ENCODE results near the gene ADM. TPM values are rescaled to one million over a fixed set of nuclear protein-coding genes. Genes with fewer than 3 reads are reported as not detected.

The ADM gene
- total and polyA plus RNA-seq, 2 experiments from 2014 or later: 74.1 to 90.3 TPM

GRCh38 chr11:10305262-10305963, 540 bp downstream of the ADM start:
- H3K79me2 ChIP-seq: peaks cover 5% of the 10 kb centered on the region
- peak; percentile 78 for DNase-seq (ENCODE audit: low spot score)
- H3K4me3 ChIP-seq: peak overlapping the region; percentile 70
- H3K9me3 ChIP-seq (ENCODE audit: low read depth): no peaks in the 10 kb centered on the region
- H4K20me1 ChIP-seq (ENCODE audit: insufficient read depth, poor library complexity, severe bottlenecking): peaks cover 2% of the 10 kb centered on the region
- H3K9me2 ChIP-seq (replicated peaks; ENCODE audit: insufficient read depth): no peaks in the 10 kb centered on the region
- H3K27me3 ChIP-seq: peaks cover 3% of the 10 kb centered on the region
- no peak for TF ChIP-seq CTCF (IDR thresholded peaks at IDR 0.05; ENCODE audit: poor library complexity)
- no peak for TF ChIP-seq EZH2phosphoT487 (IDR thresholded peaks at IDR 0.05; ENCODE audit: low read depth, severe bottlenecking, unreplicated experiment)
- TF ChIP-seq EZH2 (IDR thresholded peaks at IDR 0.05; ENCODE audit: borderline replicate concordance): no peak
- H2AFZ ChIP-seq: peak overlapping the region; percentile 71
- H3K36me3 ChIP-seq (replicated peaks; ENCODE audit: insufficient read depth, low read depth): no peaks in the 10 kb centered on the region
- WGBS (ENCODE audit: low lambda C conversion rate, missing lambda C conversion rate): 2% methylated on average over 48 of the region's 51 CpGs
- H3K27ac ChIP-seq: peak overlapping the region; percentile 95
- H3K4me2 ChIP-seq: peak overlapping the region; percentile 89
- H3K4me1 ChIP-seq (ENCODE audit: insufficient read depth): peaks cover 20% of the 10 kb centered on the region

GRCh38 chr11:10305964-10306918, 1.4 kb downstream of the ADM start:
- WGBS (ENCODE audit: low lambda C conversion rate, missing lambda C conversion rate): 1% methylated on average over 65 of the region's 65 CpGs
- H3K27ac ChIP-seq: peak overlapping the region; percentile 95
- peaks cover 2% of the 10 kb centered on the region for H4K20me1 ChIP-seq (ENCODE audit: insufficient read depth, poor library complexity, severe bottlenecking)
- no peaks in the 10 kb centered on the region for H3K36me3 ChIP-seq (replicated peaks; ENCODE audit: insufficient read depth, low read depth)
- H3K4me2 ChIP-seq: peak overlapping the region; percentile 89
- peak overlapping the region; percentile 70 for H3K4me3 ChIP-seq
- H3K79me2 ChIP-seq: peaks cover 5% of the 10 kb centered on the region
- peaks cover 3% of the 10 kb centered on the region for H3K27me3 ChIP-seq
- peaks cover 20% of the 10 kb centered on the region for H3K4me1 ChIP-seq (ENCODE audit: insufficient read depth)
- H3K9me3 ChIP-seq (ENCODE audit: low read depth): no peaks in the 10 kb centered on the region
- H3K9me2 ChIP-seq (replicated peaks; ENCODE audit: insufficient read depth): no peaks in the 10 kb centered on the region
- H2AFZ ChIP-seq: peak overlapping the region; percentile 25
- TF ChIP-seq EZH2phosphoT487 (IDR thresholded peaks at IDR 0.05; ENCODE audit: low read depth, severe bottlenecking, unreplicated experiment) (no peak), CTCF (IDR thresholded peaks at IDR 0.05; ENCODE audit: poor library complexity) (no peak)
- DNase-seq (ENCODE audit: low spot score): peak; percentile 48

- no peak overlapping the region for H2AFZ ChIP-seq
- peaks cover 3% of the 10 kb centered on the region for H3K27me3 ChIP-seq
- no peak for DNase-seq (ENCODE audit: low spot score)
- H3K9me3 ChIP-seq (ENCODE audit: low read depth): no peaks in the 10 kb centered on the region
- peak overlapping the region; percentile 70 for H3K4me3 ChIP-seq
- TF ChIP-seq CTCF (IDR thresholded peaks at IDR 0.05; ENCODE audit: poor library complexity) (no peak), EZH2 (IDR thresholded peaks at IDR 0.05; ENCODE audit: borderline replicate concordance) (no peak), EZH2phosphoT487 (IDR thresholded peaks at IDR 0.05; ENCODE audit: low read depth, severe bottlenecking, unreplicated experiment) (peak; percentile 58)
- peaks cover 15% of the 10 kb centered on the region for H3K4me1 ChIP-seq (ENCODE audit: insufficient read depth)
- peaks cover 2% of the 10 kb centered on the region for H4K20me1 ChIP-seq (ENCODE audit: insufficient read depth, poor library complexity, severe bottlenecking)
- peaks cover 5% of the 10 kb centered on the region for H3K79me2 ChIP-seq
- peak overlapping the region; percentile 89 for H3K4me2 ChIP-seq
- 10% methylated on average over 9 of the region's 9 CpGs for WGBS (ENCODE audit: low lambda C conversion rate, missing lambda C conversion rate)
- H3K36me3 ChIP-seq (replicated peaks; ENCODE audit: insufficient read depth, low read depth): no peaks in the 10 kb centered on the region
- H3K27ac ChIP-seq: peak overlapping the region; percentile 60
- H3K9me2 ChIP-seq (replicated peaks; ENCODE audit: insufficient read depth): no peaks in the 10 kb centered on the region
Measured at GRCh38 chr11:10307022-10307399, 2.1 kb downstream of the ADM start.
